Brain pericyte (primary cell): ENCODE measurements around the gene MRPL55.

Source experiments
- DNase-seq: peaks from one replicate; pipeline ENCODE4 v3.0.0-alpha.2; 2012; ENCODE audit warnings: low read depth, low spot score

The MRPL55 gene

DNA sequence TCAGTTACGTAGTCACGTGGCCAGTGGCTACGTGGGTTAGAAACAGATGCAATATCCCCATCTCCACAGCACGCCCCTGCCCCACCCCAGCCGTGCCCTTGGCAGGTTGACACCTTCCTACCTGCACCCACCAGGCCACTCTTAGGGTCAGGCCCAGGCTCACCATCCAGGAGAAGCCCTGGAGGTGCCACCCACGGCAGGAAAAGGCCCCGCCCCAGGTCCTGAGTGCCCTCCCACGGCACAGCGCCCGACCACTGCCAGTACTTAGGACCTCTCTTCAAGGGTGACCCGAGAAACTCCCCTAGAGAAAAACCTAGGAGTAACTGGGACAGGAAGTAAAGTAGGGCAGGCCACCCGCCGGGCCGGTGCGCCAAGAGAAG lies 7.5 kb downstream of the MRPL55 start:
- DNase-seq: no peak

DNA sequence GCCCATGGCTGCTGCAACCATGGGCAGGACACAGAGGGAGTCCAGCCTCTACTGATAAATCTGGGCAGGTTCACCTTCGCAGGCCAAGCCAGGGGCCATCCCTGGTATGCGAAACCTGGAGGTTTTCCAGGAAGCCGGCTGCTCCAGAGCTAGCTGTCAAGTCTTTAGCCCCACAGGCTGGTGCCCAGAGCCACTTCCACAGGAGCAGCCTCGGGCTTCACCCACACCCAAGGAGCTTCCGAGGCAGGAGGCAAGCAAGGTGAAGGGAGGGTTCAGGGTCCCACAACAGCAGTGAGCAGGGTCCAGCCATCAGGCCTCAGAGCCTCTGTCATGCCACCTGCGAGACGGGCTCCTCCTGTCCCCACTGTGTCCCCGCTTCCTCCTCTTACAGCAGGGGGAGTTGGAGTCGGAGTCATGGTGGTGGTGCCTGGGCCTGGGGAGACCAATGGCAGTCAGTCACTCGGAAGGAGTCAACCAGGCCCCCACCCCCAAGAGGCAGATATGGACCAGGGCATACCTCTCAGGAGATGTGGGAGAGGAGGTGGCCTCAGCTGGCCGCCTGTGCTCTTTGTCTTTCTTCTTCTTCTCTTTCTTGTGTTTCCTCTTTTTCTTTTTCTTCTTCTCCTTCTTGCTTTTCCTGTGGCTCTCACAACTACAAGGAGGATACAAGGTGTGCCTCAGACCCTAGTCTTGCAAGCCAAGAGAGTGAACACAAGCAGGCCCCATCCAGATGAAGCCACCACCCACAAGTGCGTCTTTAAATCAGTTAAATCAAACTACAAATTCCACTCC lies 8.1 kb downstream of the MRPL55 start:
- DNase-seq: no peak

DNA sequence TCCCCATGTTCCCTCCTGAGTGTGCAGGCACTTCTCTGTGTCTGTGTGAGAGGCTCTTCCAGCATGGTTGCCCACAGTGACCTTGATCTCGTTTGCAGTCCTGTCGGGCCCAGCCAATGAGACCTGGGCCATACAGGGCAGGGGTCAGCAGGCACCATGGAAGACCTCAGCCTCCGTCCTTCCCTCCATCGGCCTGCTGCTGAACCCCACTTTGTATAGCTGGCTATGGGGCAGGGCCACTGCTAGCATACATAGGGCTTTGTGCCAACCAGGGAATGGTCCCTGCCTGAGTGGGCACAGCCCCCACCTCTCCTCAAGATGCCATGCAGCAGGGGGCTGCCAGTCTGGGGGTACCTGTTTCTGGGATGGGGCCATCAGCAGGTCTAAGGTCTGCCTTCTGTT lies 9.8 kb downstream of the MRPL55 start:
- DNase-seq: no peak

DNA sequence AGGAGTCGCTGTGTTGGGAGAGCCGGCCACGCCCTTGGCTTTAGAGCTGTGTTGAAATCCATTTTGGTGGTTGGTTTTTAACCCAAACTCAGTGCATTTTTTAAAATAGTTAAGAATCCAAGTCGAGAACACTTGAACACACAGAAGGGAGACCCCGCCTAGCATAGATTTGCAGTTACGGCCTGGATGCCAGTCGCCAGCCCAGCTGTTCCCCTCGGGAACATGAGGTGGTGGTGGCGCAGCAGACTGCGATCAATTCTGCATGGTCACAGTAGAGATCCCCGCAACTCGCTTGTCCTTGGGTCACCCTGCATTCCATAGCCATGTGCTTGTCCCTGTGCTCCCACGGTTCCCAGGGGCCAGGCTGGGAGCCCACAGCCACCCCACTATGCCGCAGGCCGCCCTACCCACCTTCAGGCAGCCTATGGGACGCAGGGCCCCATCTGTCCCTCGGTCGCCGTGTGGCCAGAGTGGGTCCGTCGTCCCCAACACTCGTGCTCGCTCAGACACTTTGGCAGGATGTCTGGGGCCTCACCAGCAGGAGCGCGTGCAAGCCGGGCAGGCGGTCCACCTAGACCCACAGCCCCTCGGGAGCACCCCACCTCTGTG lies 10.7 kb downstream of the MRPL55 start:
- no peak for DNase-seq

DNA sequence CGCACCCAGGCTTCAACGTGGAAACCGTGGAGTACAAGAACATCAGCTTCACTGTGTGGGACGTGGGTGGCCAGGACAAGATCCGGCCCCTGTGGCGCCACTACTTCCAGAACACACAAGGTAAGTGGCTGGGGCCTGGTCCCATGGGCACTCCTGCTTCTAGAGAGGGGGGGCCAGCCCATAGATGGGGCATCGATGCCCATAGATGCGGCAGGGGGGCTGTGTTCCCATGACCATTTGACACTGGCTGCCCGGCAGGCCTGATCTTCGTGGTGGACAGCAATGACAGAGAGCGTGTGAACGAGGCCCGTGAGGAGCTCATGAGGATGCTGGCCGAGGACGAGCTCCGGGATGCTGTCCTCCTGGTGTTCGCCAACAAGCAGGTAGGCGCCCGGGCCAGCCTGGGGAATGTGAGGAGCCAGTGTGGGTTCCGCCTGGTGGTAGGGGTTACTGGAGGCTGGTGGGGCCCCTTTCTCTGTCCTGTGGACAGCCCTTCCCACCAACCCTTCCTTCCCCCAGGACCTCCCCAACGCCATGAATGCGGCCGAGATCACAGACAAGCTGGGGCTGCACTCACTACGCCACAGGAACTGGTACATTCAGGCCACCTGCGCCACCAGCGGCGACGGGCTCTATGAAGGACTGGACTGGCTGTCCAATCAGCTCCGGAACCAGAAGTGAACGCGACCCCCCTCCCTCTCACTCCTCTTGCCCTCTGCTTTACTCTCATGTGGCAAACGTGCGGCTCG lies 11.6 kb downstream of the MRPL55 start:
- no peak for DNase-seq

DNA sequence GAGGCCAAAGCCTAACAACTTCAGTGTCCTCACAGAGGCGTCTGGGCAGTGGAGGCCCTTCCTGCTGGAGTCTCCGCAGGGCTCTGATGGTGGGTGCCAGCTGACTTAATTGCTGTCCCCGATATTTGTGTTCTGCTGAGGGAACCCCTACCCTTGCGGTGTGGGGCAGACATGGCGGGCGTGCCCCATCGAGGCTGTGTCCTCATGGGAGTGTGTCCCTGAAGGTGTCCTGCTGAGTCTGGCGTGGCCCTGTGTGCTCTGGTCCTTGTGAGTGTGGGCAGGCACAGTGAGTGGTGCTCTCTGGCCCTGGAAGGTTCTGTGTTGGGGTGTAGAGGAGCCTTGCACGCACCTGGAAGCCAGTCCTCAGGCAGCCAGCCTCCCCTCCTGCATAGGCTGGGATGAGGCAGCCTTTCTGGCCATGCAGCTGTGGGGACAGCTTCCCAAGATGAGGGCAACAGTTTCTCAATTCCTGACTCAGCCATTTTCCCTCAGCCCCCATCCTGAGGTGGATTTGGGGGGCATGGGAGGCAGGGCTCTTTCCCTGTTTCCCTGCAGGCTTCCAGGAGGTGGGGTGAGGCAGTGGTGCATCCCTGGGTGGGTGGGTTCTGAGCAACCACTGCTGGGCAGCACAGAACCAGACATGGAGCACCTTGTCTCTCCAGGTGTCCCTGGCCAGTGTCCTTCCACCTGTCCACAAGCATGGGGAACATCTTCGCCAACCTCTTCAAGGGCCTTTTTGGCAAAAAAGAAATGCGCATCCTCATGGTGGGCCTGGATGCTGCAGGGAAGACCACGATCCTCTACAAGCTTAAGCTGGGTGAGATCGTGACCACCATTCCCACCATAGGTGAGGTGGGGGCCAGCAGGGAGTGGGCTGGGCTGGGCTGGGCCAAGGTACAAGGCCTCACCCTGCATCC lies 12.4 kb downstream of the MRPL55 start:
- DNase-seq: no peak

DNA sequence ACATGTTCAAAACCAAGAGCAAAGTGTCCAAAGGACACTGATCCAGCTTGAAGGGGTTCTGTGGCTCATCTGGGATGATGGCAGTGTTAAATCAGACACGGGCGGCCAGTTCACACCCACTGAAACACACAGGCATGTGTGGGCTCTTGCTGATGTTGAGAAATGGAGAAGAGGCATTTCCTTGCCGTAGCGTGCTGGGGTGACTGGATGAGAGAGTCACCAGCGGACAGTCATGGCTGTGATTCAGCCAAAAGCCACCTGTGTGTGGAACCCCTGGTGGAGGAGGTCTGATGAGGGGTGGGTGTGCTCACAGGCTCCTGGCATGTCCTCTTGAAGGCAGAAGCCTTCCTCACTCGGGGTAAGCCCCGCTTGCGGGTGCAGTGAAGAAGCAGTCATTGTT lies 13.2 kb downstream of the MRPL55 start:
- DNase-seq: no peak

DNA sequence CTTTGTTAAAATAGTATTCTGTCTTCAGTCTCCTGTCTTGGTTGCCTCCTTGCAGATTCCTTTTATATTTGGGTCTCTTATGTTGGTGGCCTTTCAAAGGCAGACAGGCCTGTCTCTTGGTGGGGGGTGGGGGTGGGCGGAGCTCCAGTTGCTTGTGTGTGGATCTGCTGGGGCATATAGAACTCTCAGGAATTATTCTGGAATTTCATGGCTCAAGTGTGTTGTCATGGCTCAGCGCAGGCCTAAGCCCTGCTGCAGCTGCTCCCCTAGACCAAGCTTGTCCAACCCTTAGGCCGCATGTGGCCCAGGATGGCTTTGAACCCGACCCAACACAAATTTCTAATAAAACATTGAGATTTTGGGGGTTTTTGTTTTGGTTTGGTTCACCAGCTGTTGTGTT lies 13.9 kb downstream of the MRPL55 start:
- DNase-seq: no peak

DNA sequence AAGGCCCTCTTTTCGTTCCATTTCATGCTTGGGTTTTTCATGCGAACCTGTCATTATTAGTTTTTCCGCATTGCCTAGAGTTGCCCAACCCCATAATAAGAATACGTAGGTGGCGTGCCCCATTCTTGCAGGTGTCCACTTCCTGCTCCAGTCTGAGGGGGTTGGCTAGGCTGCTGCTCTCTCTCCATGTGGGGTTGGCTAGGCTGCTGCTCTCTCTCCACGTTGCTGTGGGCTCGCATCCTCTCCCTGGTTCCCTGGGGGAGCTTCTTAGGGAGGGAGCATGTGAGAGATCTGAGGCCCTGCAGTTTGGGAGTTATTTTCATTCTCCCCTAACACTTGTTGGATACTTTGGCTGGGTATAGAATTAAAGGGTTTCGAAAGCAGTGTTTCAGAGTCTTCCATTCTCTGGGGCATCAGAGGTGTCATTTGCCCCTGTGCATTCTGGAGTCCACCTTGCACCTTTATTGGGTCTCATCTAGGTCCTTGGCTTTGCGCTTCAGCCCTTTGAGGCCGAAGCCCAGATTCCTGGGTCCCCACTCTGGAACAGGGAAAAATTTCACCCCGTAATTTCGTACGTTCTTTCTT lies 14.6 kb downstream of the MRPL55 start:
- DNase-seq: no peak

DNA sequence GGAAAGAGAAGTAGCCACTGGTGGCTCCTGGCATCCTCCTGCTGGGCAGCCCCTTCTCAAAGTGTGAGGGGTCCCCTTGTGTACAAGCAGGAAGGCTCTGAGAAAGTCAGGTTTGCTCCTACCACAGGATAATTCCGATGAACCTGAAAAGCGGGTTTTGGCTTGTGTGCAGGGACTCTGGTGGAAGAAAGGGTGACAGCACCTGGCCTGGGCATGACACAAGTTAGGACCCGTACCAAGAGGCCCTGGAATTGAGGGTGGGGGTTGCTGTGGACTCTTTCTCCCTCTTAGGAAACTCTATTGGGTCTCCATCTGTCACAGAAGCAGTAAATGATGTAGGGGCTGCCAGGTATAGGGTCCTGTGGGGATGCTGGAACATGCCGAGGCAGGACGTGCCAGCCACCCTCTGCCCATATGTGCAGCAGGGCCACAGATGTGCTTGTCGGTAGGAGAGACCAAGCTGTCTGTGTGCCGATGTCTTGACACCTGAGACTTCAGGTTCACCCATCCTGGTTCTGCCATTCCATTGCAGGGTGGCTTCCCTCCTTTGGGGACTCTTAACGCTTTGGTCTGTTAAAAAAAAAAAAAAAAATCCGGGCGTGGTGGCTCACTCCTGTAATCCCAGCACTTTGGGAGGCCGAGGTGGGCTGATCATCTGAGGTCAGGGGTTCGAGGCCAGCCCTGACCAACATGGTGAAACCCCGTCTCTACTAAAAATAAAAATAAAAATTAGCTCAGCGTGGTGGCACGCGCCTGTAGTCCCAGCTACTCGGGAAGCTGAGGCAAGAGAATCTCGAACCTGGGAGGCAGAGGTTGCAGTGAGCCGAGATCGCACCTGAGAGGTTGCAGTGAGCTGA lies 15.8 kb downstream of the MRPL55 start:
- no peak for DNase-seq

DNA sequence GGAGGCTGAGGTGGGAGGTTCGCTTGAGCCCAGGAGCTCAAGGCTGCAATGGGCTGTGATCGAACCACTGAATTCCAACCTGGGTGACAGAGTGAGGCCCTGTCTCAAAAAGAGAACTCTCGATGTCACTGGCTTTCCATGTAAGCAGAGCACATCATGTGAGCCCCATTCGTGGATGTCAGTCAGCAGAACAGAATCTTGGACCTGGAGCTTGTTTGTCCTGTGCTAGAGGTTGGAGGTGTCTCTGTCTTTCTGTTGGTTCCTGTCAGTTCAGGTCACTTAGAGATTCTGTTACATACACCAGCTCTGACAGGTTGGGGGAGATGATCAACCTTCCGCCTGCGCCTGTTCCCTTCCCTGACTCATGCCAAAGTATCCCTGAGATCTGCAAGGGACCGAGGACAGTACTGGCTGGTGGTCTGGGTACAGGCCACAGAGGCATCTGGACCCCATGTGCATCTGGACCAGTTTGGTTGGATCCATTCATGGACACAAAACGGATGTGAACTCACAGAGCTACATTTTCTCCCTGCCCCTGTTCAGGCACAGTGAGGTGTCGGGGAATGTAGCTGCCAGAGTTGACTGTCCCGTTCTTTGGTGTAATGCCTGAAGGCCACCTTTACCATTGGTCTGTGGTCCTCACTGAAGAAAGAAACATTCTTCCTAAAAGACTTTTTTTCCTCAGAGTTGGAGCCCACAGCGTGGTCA lies 16.6 kb downstream of the MRPL55 start:
- no peak for DNase-seq

DNA sequence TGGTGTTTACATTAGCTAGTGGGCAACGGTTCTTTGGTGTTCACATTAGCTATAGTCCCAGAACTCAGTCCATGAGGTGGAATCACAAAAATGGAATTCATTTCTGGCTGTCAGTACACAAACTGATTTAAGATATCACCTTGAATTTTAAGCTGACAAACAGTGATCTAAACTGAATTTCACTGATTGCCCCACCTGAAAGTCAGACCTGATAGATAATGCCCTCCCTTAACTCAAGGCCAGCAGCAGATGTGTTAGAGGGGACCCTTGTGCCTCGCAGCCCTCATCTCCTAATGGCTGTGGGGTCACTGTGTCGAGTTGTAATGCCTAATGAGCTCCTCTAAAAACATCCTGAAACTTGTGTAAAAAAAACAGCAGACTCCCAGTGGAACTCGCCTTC lies 18.0 kb downstream of the MRPL55 start:
- DNase-seq: no peak

DNA sequence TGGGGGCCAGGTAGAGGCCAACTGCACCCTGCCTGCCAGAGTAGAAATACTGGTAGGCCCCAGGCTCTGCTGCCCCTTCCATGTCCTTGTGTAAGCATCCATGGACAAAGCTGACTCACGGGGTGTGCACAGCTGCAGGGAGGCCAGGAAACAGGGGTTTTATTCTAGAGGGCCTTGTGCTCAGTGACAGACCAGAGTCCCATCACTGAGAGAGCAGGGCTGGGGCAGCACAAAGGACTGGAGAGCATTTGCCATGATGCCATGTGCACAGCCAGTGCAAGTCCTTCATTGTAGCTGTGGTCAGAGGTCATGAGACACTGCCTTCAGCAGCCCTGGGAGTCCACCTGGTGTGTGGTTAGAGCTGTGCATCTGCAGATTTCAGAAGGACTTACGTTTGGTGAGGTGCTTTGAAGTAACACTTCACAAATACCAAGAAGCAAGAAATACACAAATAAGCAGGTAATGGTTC lies 18.5 kb downstream of the MRPL55 start:
- DNase-seq: no peak

DNA sequence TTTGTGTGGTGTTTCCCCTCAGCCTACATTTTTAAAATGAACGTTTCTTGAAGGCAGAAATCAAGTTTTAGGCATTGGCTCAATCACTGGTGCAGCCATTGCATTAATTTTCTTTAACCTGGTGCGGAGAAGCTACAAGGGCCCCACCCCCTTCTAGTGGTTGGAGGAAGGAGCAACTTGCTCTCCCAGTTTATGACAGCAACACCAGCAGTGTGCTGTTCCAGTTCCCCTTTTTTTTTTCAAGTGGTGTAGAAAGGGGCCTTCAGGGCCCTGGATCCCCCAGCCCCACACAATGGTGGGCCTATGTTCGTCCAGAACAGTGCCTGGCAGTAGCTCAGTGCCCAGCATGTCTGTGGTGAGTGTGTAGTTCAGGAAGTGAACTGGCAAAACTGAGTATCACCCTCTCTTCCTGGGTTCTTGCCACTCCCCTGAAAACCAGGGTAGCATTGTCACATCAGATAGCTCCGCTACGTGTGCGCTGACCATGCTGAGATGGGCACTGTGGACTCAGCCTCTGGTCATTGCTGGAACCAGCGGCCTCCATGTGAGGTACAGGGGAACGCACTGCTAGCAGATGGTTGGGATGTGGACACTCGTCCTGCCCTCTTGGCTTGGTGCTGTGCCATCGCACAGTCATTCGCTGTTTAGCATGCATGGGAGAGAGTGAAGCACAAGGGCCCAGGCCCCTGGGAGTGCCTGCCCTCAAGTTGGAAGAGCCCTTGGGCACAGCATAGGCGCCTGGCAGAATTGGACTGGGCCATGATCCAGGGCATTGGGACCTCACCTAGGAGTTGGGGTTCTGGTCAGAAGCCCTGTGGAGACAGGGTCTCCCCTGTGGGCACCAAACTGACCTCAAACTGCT lies 19.3 kb downstream of the MRPL55 start:
- DNase-seq: no peak

DNA sequence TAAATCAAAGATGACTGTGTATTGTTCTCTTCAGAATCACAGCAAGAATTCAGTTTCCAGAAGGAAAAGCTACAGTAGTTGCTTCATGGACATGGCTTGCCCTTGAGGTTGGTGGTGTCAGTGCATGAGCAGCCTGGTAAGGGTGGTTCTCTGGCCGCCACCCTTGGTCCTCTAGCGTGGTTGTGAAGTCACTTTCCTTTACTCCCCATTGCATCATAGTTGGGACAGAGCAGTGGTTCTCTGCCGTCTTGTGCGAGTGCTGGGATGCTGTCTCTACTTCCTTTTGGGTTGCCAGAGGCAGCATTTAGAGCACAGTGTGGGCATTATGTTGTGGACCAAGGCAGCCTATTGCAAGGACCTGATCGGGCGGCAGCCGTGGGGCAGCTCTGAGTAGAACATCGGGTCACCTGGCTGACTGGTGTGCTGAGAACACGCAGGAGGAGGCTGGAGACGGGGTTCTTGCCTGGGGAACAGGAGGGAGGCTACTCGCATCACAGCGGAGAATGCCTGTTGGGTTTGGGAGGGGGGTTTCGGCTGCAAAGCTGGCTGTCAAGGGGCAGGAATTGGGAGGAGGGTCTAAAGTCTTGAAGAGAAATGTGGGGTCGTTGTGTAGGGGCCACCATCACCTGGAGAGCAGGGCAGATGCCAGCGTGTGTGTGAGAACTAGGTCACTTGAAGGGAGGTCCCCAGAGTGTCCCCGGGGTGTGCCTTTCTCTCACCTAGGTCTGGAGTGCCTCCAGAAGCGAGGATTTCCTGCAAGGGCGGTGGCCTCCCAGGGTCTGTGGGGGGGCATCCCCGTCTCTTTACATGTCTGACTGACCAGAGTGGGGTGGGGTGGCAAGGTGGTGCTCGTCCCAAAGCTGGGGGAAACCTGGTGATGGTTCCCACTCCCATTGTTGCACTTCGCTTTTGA lies 20.3 kb downstream of the MRPL55 start:
- DNase-seq: no peak

DNA sequence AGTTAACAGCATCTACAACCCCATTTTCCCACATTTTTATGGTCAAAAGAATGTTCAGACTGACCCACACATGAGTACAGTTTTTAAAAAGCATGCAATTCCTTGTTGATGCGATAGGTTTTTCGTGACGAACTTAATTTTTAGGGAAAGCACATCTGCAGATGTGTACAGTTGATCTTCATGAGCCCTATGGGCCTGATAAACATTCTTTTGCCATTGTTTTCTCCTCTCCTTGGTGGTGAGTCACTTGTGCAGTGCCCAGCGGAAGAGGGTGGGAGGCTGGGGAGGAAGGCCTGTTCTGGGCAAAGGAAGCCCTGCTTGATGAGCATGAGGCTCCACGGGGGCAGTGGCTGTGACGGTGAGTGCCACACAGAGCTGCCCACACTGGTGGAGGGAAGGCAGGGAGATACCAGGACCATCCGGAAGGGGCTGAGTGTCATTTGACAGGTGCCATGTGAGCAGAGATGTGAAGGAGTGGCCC lies 21.3 kb downstream of the MRPL55 start:
- DNase-seq: no peak

DNA sequence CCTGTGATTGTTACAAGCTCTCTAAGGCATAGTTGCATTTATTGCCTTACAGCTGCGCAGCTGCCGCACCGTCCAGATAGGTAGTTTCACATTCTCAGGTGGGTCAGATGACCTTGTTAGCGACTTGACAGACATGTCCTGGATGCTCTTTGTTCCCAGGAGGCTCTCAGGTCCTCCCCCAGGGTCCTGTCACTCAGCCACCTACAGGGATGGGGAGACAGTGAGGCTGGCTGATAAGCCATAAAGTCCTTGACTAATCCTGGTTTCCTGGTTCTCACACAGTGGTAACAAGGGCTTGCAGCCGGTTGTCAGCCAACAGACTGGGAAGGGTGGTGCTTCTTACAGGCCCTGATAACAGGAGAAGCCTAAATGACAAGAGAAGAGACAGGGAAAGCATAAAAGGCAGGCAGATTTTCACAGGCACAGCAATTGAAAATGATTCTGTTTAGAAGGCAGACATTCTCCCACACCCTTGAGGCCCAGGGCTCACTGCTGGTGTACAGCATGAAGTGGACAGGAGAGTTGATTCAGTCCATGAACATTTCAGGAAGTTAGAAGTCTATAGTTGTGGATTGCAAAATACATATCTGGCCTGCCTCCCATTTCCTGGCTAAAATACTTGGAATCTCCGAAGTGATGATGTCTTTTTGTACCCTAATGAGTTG lies 23.7 kb downstream of the MRPL55 start:
- DNase-seq: no peak
